Activated T-cell treated with anti-CD3 and anti-CD28 coated beads, Interleukin-2, amount 50 U/mL, for 4 hours (primary cell): Measurements from ENCODE around the gene ZNF665. TPM values are rescaled to one million over a fixed set of nuclear protein-coding genes. Genes with fewer than 3 reads are reported as not detected.
A peak's percentile ranks its signal among the peaks of the same experiment; 100 is the strongest.
"Not testable (repeated sequence)": the region's sequence is repeated elsewhere in the genome, so short reads cannot be mapped to it uniquely, and the experiment has no call there.

Source experiments
- ATAC-seq, 2 donors: fragments of 200-7000 bp; cut with Tn5 transposase; one replicate each; pipeline ENCODE4 v1.10.0; 2021
- DNase-seq: peaks from one replicate; pipeline ENCODE4 v3.0.0-alpha.2; 2020
- H3K27me3 Mint-ChIP-seq: one replicate; pipeline ENCODE4 v1.8.0; 2021; ENCODE audit warnings: low read depth, mixed read lengths
- H3K36me3 Mint-ChIP-seq: one replicate; pipeline ENCODE4 v1.8.0; 2022; ENCODE audit warnings: mixed read lengths; ENCODE audit not compliant: insufficient read depth
- H3K4me1 Mint-ChIP-seq: one replicate; pipeline ENCODE4 v1.8.0; 2021; ENCODE audit warnings: low read depth, mixed read lengths
- H3K4me3 Mint-ChIP-seq: one replicate; pipeline ENCODE4 v1.8.0; 2021; ENCODE audit warnings: mild to moderate bottlenecking, moderate library complexity, mixed read lengths
- H3K9me3 Mint-ChIP-seq: one replicate; pipeline ENCODE4 v1.8.0; 2021; ENCODE audit warnings: mixed read lengths
- total RNA-seq, 3 donors: library from RNA; stranded (reverse); gene quantifications; one replicate each; pipeline ENCODE4 v1.2.1, GENCODE V29; 2021

Gene ZNF665
- total RNA-seq, 3 donors from 2014 or later, result 0.57 to 0.71 (median 0.66) TPM

DNA sequence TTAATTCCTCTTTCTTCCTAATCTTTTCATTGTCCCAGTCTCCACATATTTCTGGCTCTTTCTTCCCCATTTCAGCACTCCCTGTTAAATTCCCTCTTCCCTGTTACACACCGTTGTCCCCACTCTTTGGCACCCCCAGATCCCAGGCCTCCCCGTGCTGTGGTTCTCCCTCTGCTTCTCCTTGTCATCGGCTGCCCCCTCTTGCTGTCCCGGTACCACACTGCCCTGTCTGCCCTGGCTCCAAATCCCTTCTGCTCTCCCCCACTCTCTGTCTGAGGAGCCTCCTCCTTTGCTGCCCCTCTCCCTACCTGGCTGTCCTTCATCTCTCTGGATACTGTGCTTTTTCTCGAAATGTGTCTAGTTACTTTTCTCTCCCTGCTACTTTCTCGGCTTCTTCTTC lies 61.4 kb downstream of the ZNF665 start:
- H3K27me3 Mint-ChIP-seq, result peaks cover 14% of the 10 kb centered on the region
- peaks cover 8% of the 10 kb centered on the region for H3K4me1 Mint-ChIP-seq
- peak overlapping the region; percentile 58 for H3K4me3 Mint-ChIP-seq
- peaks cover 44% of the 10 kb centered on the region for H3K9me3 Mint-ChIP-seq
- DNase-seq, result no peak
- H3K36me3 Mint-ChIP-seq, result peaks cover 7% of the 10 kb centered on the region
- no peak for ATAC-seq

DNA sequence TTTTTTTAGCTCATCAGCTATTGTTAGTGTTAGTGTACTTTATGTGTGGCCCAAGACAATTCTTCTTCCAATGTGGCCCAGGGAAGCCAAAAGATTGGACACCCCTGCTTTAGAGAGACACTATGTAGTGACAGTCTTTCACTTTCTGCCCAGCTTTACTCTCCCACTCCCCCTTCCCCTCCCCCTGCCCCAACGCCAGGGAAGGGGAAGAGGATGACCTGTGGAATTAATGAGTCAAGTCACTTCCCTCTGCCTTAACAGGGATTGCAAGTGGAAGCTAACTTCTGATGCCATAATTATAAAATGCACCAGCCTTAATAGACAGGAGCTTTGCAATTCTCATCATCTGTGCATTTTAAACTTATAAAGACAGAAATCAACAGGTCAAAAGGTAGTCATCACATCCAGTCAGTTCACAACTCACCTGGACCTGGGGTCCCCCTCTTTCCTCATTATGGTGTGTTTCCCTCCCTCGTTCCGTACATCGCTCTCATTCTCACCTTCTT lies 62.0 kb downstream of the ZNF665 start:
- H3K27me3 Mint-ChIP-seq, result peaks cover 14% of the 10 kb centered on the region
- DNase-seq, result no peak
- H3K9me3 Mint-ChIP-seq, result peaks cover 40% of the 10 kb centered on the region
- no peak overlapping the region for H3K4me3 Mint-ChIP-seq
- H3K4me1 Mint-ChIP-seq, result peaks cover 8% of the 10 kb centered on the region
- no peak for ATAC-seq
- H3K36me3 Mint-ChIP-seq, result peaks cover 5% of the 10 kb centered on the region

DNA sequence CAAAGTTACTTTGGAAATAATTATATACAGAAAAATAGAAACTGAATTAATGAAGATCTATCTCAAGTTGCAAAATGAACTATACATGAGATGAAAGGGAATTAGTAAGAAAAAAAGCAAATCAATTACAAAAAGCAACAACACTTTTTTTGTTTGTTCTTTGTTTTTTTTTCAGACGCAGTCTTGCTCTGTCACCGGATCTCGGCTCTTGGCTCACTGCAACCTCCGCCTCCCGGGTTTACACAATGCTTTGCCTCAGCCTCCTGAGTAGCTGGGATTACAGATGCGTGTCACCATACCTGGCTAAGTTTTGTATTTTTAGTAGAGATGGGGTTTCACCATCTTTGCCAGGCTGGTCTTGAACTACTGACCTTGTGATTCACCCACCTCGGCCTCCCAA lies 62.7 kb downstream of the ZNF665 start:
- Mint-ChIP-seq H3K4me3 (no peak overlapping the region), H3K9me3 (peaks cover 35% of the 10 kb centered on the region), H3K36me3 (peaks cover 5% of the 10 kb centered on the region), H3K27me3 (peaks cover 14% of the 10 kb centered on the region), H3K4me1 (peaks cover 8% of the 10 kb centered on the region)
- DNase-seq (no peak), ATAC-seq (no peak)

DNA sequence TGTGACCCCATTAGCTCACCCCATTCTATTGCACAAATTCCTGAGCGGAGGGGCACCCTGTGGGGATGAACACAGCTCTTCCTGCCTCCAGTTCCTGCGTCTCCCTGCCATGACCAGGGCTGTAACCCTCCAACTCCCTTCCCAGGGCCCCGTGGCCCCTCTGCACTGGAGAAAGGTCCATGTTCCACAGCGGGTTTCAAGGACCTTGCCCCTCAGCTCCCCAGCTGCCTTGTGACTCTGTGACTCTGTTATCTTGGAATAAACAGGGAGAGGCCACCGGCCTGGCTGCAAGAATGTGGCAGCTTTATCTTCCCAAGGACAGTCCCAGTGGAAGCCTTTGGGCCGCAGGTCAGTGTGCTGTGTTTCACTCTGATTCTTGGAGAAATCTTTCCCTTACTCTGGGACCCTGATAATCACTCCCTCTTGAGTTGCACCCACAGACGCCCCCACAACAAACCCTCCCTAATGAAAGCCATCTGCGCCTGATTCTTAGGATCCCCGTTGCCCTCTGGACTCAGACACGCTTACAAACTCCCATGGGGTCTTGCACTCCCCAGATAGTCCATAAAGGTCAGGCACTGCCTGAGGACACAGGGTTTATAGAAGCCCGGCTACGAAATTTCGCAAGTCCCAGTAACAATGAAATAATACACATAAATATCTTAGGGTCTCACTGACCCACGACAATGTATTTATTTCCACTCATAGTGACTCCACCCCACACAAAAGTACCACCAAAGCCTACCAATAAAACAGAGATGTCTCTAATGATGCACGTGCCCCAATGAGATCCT lies 66.2 kb downstream of the ZNF665 start:
- H3K4me3 Mint-ChIP-seq, ATAC-seq, H3K4me1 Mint-ChIP-seq, DNase-seq, H3K36me3 Mint-ChIP-seq: not testable (repeated sequence)
- Mint-ChIP-seq H3K9me3 (peaks cover 40% of the 10 kb centered on the region), H3K27me3 (peaks cover 15% of the 10 kb centered on the region)

DNA sequence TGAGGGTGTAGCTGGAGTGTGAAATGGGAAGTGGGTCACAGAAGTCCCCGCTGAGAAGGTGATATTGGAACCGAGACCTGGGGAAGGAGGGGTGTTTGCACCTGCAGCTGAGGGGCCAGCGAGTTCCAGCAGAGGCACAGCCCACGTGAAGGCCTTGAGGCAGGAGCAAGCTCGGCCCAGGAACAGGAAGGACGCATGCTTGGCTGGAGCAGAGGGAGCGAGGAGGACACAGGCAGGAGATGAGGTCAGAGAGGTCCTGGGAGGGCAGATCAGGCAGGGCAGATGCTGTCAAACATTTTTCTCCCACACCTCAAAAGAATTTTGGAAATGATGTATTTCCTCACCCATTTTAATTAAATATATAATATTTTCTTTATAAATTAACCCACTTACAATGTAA lies 69.8 kb downstream of the ZNF665 start:
- Mint-ChIP-seq H3K36me3 (peaks cover 2% of the 10 kb centered on the region), H3K27me3 (peaks cover 6% of the 10 kb centered on the region), H3K4me1 (no peaks in the 10 kb centered on the region), H3K4me3 (no peak overlapping the region), H3K9me3 (peaks cover 39% of the 10 kb centered on the region)
- DNase-seq (no peak), ATAC-seq (no peak)

Other genes starting within 250 kb of the ZNF665 start
- 1 to 10 TPM; 4.0 to 4.7 (median 4.6) TPM for gene ZNF816, start 230.5 kb downstream of the ZNF665 start, total RNA-seq
- gene ERVV-1, start 179.4 kb downstream of the ZNF665 start, total RNA-seq, result not detected
- not detected for gene ERVV-2, start 148.6 kb downstream of the ZNF665 start, total RNA-seq
- gene ZNF160, start 89.9 kb downstream of the ZNF665 start, total RNA-seq, result 10 to 100 TPM in 2 of 3 donors, 1 to 10 TPM in 1; 9.0 to 14.8 (median 12.4) TPM
- under 1 TPM; 0.33 to 0.46 (median 0.45) TPM for gene ZNF415, start 60.4 kb downstream of the ZNF665 start, total RNA-seq
- 1 to 10 TPM; 3.0 to 5.1 (median 3.1) TPM for gene ZNF347, start 34.3 kb downstream of the ZNF665 start, total RNA-seq
- 1 to 10 TPM; 2.6 to 5.0 (median 4.6) TPM for gene ZNF677, start 61.5 kb upstream of the ZNF665 start, total RNA-seq
- gene VN1R2, start 64.9 kb upstream of the ZNF665 start, total RNA-seq, result not detected
- gene VN1R4, start 74.4 kb upstream of the ZNF665 start, total RNA-seq, result not detected
- 1 to 10 TPM; 3.7 to 4.0 (median 3.8) TPM for gene ZNF845, start 140.4 kb upstream of the ZNF665 start, total RNA-seq
- 10 to 100 TPM; 10.6 to 14.9 (median 12.0) TPM for gene ZNF525, start 172.3 kb upstream of the ZNF665 start, total RNA-seq
- gene ZNF765, start 201.8 kb upstream of the ZNF665 start, total RNA-seq, result 1 to 10 TPM; 6.9 to 7.9 (median 7.1) TPM
- gene ZNF761, start 238.6 kb upstream of the ZNF665 start, total RNA-seq, result 1 to 10 TPM; 7.8 to 9.0 (median 8.4) TPM